SJSA1 (cell line): ENCODE data around the gene MAML2. TPM values are rescaled to one million over a fixed set of nuclear protein-coding genes. Genes with fewer than 3 reads are reported as not detected.
A peak's percentile ranks its signal among the peaks of the same experiment; 100 is the strongest.

Source experiments
- DNase-seq, 2 experiments: peaks; one replicate each; pipeline ENCODE4 v3.0.0-alpha.2; 2015 to 2020; ENCODE audit warnings: low spot score in 2 of 2, low read depth in 1 of 2
- H3K27ac ChIP-seq: fragments of 250-450 bp; sonication (Bioruptor Pico); 2 replicates; pipeline ENCODE4 v1.5.1; 2020; ENCODE audit warnings: mild to moderate bottlenecking, moderate library complexity
- H3K27me3 ChIP-seq: fragments of 250-450 bp; sonication (Bioruptor Pico); replicated peaks from 2 replicates; pipeline ENCODE4 v1.5.1; 2020; ENCODE audit warnings: mild to moderate bottlenecking, moderate library complexity
- H3K36me3 ChIP-seq: fragments of 250-450 bp; sonication (Bioruptor Pico); 2 replicates; pipeline ENCODE4 v1.5.1; 2020; ENCODE audit warnings: mild to moderate bottlenecking
- H3K4me1 ChIP-seq: fragments of 250-450 bp; sonication (Bioruptor Pico); replicated peaks from 2 replicates; pipeline ENCODE4 v1.6.1; 2021; ENCODE audit warnings: mild to moderate bottlenecking
- H3K4me3 ChIP-seq: fragments of 250-450 bp; sonication (Bioruptor Pico); 2 replicates; pipeline ENCODE4 v1.5.1; 2020; ENCODE audit warnings: mild to moderate bottlenecking
- H3K9me3 ChIP-seq: fragments of 250-450 bp; sonication (Bioruptor Pico); replicated peaks from 2 replicates; pipeline ENCODE4 v1.5.1; 2020; ENCODE audit warnings: mild to moderate bottlenecking
- total RNA-seq: library from RNA; depleted of rRNA; stranded (reverse); fragments of >200 nt; shearing (Covaris generic); gene quantifications from 2 replicates; pipeline ENCODE4 v1.2.3, GENCODE V29; 2014

The MAML2 gene
- total RNA-seq, 1 experiment from 2014 or later, result 8.7 TPM

DNA sequence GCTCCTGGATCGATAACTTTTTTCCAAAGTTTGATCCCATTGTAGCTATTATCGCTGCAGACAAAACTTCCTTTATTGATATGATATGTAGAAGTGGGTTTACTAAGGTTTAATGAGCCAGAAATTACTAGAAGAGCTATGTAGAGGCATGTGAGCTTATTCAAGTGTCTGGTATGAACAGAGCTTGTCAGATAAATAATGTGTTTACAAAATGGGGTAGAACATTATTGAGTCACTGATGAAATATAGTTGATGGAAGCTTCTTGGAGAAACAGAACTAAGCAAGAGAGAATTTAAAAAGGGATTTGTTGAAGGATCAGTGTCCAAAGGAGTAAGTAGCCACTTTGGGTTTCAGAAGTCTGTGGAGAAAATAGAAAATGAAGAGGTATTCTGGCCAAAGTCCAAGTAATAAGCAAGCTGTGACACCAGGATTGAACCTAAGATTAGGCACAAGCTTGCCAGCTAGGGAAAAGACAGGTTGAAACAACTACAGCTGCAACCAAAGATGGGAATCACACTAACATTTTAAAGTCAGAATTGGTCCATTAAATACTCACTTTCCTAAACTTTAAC lies 104.3 kb downstream of the MAML2 start:
- Histone ChIP-seq H3K4me1 (peaks cover 61% of the 10 kb centered on the region), H3K27ac (peak overlapping the region; percentile 35; the same call in 1 of the 2 replicates), H3K27me3 (no peaks in the 10 kb centered on the region), H3K4me3 (no peak overlapping the region), H3K9me3 (no peaks in the 10 kb centered on the region), H3K36me3 (no peaks in the 10 kb centered on the region)
- peak in 1 of 2 experiments; percentile 26 for DNase-seq

DNA sequence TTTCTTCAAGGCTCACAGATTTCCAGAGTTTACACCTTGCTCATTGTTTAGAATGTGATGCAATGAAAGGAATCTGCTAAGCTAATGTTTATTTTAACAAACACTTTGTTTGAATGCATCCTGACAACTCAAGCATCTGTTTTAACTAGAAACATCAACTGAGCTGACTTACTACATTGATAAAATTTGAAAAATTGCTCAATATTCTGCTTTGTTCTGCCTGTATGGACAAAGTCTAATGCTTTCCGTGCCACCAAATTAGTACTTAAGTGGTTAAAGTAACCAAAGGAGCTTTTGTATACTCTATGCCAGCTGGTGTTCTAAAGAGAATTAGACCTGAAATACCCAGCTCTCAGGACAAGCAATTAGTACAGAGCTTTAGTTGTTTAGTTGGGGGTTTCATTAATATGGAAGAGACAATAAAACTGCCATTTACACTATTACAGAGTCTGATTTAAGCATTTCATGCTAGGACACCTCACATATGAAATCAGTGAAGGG lies 105.2 kb downstream of the MAML2 start:
- Histone ChIP-seq H3K27ac (no peak overlapping the region), H3K4me1 (peaks cover 59% of the 10 kb centered on the region)

DNA sequence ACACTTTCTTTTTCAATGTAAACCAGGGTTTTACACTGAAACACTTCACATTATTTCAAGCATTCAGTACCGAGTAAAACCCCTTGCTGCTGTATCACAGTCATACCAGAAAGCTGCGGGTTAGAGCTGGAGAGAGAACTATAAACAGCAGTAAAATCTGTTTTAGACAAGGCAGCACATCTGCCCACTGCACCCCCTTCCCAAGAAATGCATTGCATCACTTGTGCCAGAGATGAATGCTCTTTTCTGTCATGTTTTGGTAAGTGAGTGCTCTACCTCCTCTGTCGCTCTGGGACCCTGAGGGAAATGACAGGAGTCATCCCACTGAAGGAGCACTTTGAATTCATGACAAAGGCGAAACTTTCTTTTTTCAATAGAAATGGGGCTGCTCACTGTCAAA lies 107.2 kb downstream of the MAML2 start:
- Histone ChIP-seq H3K36me3 (no peaks in the 10 kb centered on the region), H3K27me3 (no peaks in the 10 kb centered on the region), H3K4me3 (no peak overlapping the region), H3K4me1 (peaks cover 39% of the 10 kb centered on the region), H3K9me3 (no peaks in the 10 kb centered on the region), H3K27ac (no peak overlapping the region)
- no peak for DNase-seq

More for the DNA sequence above, 105.2 kb downstream of the MAML2 start:
- Histone ChIP-seq H3K27me3 (no peaks in the 10 kb centered on the region), H3K4me3 (no peak overlapping the region), H3K9me3 (no peaks in the 10 kb centered on the region), H3K36me3 (no peaks in the 10 kb centered on the region)
- no peak for DNase-seq

DNA sequence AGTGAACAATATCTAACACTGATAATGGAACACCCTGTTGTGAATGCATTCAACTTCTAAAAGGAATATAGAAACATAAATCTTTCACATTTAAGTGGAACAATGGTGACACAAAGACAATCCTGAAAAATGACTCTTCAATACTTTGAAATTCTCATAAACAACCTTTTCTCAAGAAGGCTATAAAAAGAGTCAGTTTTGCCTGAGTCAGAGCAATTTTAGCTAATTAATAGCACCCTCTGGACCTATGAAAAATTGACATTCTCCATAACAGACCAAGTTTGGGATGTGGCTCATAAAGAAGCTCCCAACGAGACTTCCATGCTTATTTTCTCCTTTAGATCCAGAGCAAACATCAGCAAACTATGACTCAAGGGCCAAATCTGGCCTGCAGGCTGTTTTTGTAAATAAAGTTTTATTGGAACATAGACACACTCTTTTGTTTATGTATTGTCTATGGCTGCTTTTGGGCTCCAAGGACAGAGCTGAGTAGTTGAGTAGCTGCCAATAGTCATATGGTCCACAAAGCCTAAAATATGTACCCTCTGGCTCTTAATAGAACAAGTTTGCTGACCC lies 108.0 kb downstream of the MAML2 start:
- H3K4me1 ChIP-seq, result peaks cover 47% of the 10 kb centered on the region
- DNase-seq, result no peak
- H3K27ac ChIP-seq, result no peak overlapping the region
- H3K9me3 ChIP-seq, result no peaks in the 10 kb centered on the region
- no peaks in the 10 kb centered on the region for H3K36me3 ChIP-seq
- H3K4me3 ChIP-seq, result no peak overlapping the region
- no peaks in the 10 kb centered on the region for H3K27me3 ChIP-seq

DNA sequence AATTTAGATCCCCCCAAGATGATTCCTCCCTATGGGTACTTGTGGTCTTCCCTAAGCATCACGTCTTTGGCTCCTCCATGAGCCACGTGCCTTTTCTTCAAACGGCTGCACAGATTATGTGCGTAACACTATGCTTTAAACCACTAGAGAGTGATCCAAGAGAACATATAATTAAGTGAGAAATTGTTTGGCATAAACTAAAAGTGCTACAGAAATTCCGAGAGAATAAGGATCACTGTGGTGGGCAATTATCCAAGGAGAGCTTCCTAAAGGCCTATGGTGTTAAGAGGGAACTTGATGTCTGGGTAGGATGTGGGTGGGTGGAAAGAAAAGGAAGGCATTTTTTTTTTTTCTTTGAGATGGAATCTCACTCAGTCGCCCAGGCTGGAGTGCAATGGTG lies 110.9 kb downstream of the MAML2 start:
- Histone ChIP-seq H3K27ac (no peak overlapping the region), H3K4me3 (no peak overlapping the region), H3K27me3 (no peaks in the 10 kb centered on the region), H3K4me1 (peaks cover 51% of the 10 kb centered on the region), H3K9me3 (no peaks in the 10 kb centered on the region), H3K36me3 (no peaks in the 10 kb centered on the region)
- no peak for DNase-seq

DNA sequence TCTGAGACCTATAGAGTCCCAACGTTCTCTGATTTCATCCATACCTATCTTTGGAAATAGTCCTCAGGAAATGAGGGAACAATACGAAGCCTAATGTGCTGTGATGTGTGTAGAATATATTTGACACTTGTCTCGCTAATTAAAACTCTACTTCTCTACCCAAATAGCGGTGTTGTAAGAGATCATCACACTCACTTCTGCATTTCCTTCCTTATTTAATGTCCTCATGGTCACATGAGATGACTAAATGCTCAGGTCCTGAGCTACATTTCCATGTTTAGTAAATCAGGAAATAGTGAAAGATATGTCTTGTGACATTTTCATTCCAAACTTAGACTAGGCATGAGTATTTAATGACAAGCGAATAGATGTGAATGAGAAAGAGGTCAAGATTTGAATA lies 112.3 kb downstream of the MAML2 start:
- Histone ChIP-seq H3K9me3 (no peaks in the 10 kb centered on the region), H3K27me3 (no peaks in the 10 kb centered on the region), H3K4me3 (no peak overlapping the region), H3K27ac (no peak overlapping the region), H3K36me3 (no peaks in the 10 kb centered on the region), H3K4me1 (peaks cover 46% of the 10 kb centered on the region)
- no peak for DNase-seq

DNA sequence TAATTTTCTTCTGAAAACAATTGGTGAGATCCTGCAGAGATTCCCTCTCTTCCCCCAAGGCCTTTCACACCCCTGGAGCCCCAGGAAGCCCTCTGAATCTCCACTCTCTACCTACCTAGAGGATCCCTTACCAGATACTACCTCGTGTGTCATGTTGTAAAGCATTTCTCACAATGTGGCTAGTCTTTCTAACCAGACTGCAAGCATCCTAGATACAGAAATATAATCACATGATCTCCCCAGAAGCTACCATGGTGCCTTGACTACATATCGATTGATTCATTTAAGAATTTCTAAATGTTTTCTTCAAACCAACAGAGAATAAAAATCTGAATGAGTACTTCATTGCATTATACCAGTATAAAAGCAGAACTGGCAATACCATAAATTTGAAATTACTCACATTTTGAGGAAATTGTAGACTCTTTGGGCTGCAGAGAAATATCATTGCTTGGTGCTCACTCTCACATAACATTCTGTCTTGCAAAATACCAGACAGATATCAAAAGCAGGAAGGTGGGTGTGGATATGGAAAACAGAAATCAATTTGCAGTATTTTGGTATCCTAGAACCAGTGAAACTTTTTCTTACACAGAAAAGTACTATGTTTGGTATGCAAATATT lies 113.5 kb downstream of the MAML2 start:
- H3K36me3 ChIP-seq, result no peaks in the 10 kb centered on the region

DNA sequence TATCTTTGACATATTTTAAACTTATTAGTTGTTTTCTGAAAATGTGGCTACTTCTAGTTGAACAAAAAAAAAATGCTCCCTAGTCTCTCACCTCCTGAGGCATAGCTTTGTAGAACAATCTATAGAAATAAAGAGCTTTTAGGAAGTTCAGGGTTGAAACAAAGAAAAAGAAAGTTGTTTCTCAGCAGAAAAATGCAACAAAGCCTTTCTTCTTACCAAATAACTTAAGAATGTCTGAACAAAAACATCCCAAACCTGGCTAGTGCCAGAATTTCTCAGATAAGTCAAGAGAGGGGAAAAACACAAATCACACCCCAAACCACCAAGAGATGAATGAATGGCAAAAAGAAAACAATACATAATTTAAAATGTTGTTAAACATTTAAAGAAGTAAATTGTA lies 114.1 kb downstream of the MAML2 start:
- DNase-seq, result no peak
- Histone ChIP-seq H3K27me3 (no peaks in the 10 kb centered on the region), H3K9me3 (no peaks in the 10 kb centered on the region), H3K4me3 (no peak overlapping the region), H3K4me1 (peaks cover 37% of the 10 kb centered on the region), H3K36me3 (no peaks in the 10 kb centered on the region), H3K27ac (peak overlapping the region; percentile 94)

More for the DNA sequence above, 113.5 kb downstream of the MAML2 start:
- Histone ChIP-seq H3K27ac (peak overlapping the region; percentile 94), H3K4me3 (no peak overlapping the region), H3K27me3 (no peaks in the 10 kb centered on the region), H3K9me3 (no peaks in the 10 kb centered on the region), H3K4me1 (peaks cover 37% of the 10 kb centered on the region)
- no peak for DNase-seq

DNA sequence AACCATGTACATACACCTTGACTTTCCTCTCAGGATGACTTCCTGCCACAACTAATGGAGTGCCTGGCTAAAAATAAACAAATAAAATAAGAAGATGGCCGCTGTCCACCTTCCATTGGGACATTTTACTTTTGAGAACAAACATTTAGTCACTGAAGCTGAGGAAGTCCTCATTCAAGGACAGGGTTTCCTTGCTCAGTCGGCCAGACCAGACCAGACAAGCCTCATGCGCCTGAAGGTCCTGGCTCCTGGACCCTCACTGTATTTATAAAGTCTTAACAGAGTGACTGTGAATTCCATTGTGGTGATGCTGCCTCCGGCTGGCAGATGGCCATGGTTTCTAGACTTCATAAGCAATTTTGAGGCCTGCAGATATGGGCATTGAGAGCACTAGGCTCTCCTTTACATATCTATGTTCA lies 114.5 kb downstream of the MAML2 start:
- Histone ChIP-seq H3K36me3 (no peaks in the 10 kb centered on the region), H3K27ac (peak overlapping the region; percentile 94), H3K9me3 (no peaks in the 10 kb centered on the region), H3K4me3 (no peak overlapping the region), H3K4me1 (peaks cover 37% of the 10 kb centered on the region), H3K27me3 (no peaks in the 10 kb centered on the region)
- DNase-seq, result peak; percentile 83 to 88

DNA sequence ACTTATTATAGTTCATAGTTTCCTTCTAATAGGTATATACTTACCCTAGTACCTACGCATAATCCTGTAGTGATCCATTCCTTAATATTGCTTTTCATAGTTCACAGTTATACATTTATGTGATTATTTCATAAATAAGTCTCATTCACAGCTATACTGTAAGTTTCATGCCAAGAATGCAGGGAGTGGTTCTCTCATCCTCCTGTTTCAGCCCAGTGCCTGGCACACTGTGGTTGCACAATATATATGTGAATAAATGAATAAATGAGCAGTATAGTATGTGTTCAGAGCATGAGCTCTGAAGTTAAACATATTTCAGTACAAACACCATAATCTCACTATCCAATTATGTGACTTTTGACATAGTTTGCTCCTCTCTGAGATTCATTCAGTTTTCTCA lies 115.8 kb downstream of the MAML2 start:
- Histone ChIP-seq H3K27me3 (no peaks in the 10 kb centered on the region), H3K36me3 (no peaks in the 10 kb centered on the region), H3K4me3 (no peak overlapping the region), H3K27ac (peak overlapping the region; percentile 94), H3K9me3 (no peaks in the 10 kb centered on the region), H3K4me1 (peaks cover 37% of the 10 kb centered on the region)
- no peak for DNase-seq

DNA sequence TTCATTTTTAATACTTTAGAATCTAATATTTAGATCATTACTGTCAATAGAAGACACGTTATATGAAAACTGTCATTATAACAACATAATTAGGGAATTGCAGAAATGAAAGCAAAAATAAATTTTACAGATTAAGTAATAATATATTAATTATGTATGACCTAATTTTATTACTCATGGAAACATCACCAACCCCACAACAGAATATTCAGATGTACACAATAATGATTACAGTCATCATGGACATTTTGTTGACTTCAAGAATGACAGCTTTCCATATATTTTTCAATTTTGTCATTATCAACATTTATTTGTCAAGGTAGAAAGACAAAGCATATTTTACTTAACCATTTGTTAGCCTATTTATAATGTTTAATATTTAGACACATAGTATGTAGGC lies 119.9 kb downstream of the MAML2 start:
- no peaks in the 10 kb centered on the region for H3K9me3 ChIP-seq
- H3K4me1 ChIP-seq, result peaks cover 18% of the 10 kb centered on the region
- H3K36me3 ChIP-seq, result no peaks in the 10 kb centered on the region

DNA sequence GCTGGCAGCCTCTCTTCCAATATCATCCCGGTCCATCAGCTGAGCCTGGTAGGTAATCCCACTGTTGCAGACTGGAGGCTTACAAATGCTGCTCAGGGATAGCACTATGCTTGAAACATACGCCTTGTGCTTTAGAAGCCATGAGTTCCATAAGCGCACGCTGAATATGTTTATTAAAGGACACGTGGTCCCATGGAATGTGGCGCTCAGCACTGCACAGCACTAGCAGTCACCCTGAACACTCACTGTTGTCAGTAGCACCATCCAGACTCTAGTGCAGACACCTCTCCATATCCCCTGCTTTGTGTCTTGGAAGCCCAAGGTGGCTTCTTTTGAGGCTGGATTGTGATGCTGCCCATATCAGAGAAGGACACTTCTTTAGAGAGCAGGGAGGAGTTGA lies 120.9 kb downstream of the MAML2 start:
- no peak overlapping the region for H3K27ac ChIP-seq
- H3K4me1 ChIP-seq, result peaks cover 8% of the 10 kb centered on the region
- no peaks in the 10 kb centered on the region for H3K27me3 ChIP-seq
- no peaks in the 10 kb centered on the region for H3K36me3 ChIP-seq
- no peak overlapping the region for H3K4me3 ChIP-seq
- no peaks in the 10 kb centered on the region for H3K9me3 ChIP-seq
- DNase-seq, result no peak

More for the DNA sequence above, 119.9 kb downstream of the MAML2 start:
- Histone ChIP-seq H3K4me3 (no peak overlapping the region), H3K27ac (no peak overlapping the region), H3K27me3 (no peaks in the 10 kb centered on the region)
- DNase-seq, result no peak

DNA sequence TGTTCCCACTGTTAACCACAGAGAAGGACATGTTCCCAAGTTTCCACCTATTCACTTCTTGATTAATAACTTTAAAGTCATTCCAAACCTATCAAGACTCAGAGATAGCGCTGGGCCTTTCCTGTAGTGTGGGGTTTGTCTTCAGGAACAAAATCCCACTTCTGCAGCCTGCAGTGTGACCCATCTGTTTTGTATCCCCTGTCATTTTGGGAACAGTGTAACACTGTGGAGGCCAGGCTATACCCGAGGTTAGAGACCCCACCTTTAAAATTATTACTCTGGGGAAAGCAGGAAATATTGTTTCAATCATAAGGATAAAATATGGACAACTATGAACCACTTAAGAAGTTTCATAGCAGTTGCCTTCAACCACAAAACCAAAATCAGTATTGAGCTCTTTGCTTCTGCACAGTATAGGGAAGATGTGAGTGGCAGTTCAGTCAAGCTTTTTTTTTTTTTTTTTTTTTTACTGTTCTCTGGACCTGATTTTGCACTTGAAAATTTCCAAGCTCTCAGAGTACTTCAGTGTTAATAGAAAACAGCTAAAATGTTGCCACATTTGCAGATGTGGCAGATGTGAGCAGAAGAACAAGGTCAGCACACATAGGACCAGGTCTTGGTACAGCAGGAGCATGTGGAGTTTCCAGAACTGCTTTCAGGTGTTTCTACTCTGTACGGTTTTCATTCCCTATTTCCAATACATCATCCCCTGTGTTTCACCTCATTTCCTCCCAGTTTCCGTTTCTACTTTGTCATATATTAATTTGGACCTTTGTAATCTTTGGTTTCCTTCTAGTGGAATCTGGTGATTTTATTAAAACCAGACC lies 121.5 kb downstream of the MAML2 start:
- H3K36me3 ChIP-seq, result no peaks in the 10 kb centered on the region
- no peak overlapping the region for H3K27ac ChIP-seq
- H3K27me3 ChIP-seq, result no peaks in the 10 kb centered on the region
- no peak overlapping the region for H3K4me3 ChIP-seq
- H3K9me3 ChIP-seq, result no peaks in the 10 kb centered on the region
- H3K4me1 ChIP-seq, result peaks cover 7% of the 10 kb centered on the region
- DNase-seq, result no peak
